K562 (cell line): ENCODE data around the gene ARHGAP15. TPM values are rescaled to one million over a fixed set of nuclear protein-coding genes. Genes with fewer than 3 reads are reported as not detected.
A peak's percentile ranks its signal among the peaks of the same experiment; 100 is the strongest.

Experiments
- ATAC-seq: fragments of 200-7000 bp; cut with Tn5 transposase; 3 replicates; pipeline ENCODE4 v1.9.1; 2020; ENCODE audit warnings: moderate library complexity
- BruUV-seq: library from RNA; stranded (reverse); fragments of 400-500 nt; replicated peaks from 2 replicates; lab custom pipeline; 2021; lab: Mats Ljungman, UMichigan
- CTCF ChIA-PET: fragments of 300-600 bp; formaldehyde crosslinking; extraction: SDS; loops from one replicate; lab custom pipeline; 2021; ENCODE audit warnings: low intra/inter-chr PET ratio; lab: Yijun Ruan, JAX
- POLR2A ChIA-PET: fragments of 300-600, 350-650 bp; sonication (Branson Sonifier 250); formaldehyde crosslinking; extraction: SDS; loops from one replicate; lab custom pipeline; 2021; ENCODE audit warnings: antibody characterized with exemption, inconsistent platforms; lab: Yijun Ruan, JAX
- DNase-seq, 4 experiments: peaks; one replicate each; pipeline versions ENCODE4 v3.0.0 to v3.0.0-alpha.2; 2011 to 2018; ENCODE audit warnings: low spot score in 3 of 4, mixed read lengths in 3 of 4; ENCODE audit errors: extremely low read depth in 1 of 4
- FAIRE-seq: peaks from 2 replicates; lab custom pipeline; 2011; peaks lifted over from hg19 to GRCh38; lab: Jason Lieb, UNC
- H2AFZ ChIP-seq: 2 replicates; pipeline ENCODE4 v1.6.0; 2011; ENCODE audit warnings: low read depth, low read length, control low read depth, inconsistent platforms
- H3K27ac ChIP-seq: fragments of 200-600 bp; 3 replicates; pipeline ENCODE4 v1.8.0; 2011; ENCODE audit warnings: low read depth, mild to moderate bottlenecking, control low read depth, inconsistent platforms, low read length, moderate library complexity, mixed read lengths; ENCODE audit errors: extremely low read depth
- H3K27me3 ChIP-seq, 2 experiments: fragments of 300-600 bp in 1 of 2; 2 replicates in 1 of 2; 3 replicates in 1 of 2; pipeline versions ENCODE4 v1.6.0 to v1.8.0; 2011; ENCODE audit warnings: inconsistent platforms in 2 of 2, low read length in 2 of 2, mild to moderate bottlenecking in 1 of 2, mixed read lengths in 1 of 2, moderate library complexity in 1 of 2; ENCODE audit not compliant: control insufficient read depth in 2 of 2, insufficient read depth in 2 of 2
- H3K36me3 ChIP-seq: fragments of 300-600 bp; 3 replicates; pipeline ENCODE4 v1.8.0; 2011; ENCODE audit warnings: mild to moderate bottlenecking, low read length, inconsistent platforms; ENCODE audit not compliant: control insufficient read depth, insufficient read depth
- H3K4me1 ChIP-seq, 2 experiments: fragments of 200-600 bp in 1 of 2; replicated peaks in 1 of 2; 2 replicates in 1 of 2; 3 replicates in 1 of 2; pipeline versions ENCODE4 v1.5.1 to v1.8.0; 2011; ENCODE audit warnings: inconsistent platforms in 2 of 2, low read length in 2 of 2, mild to moderate bottlenecking in 1 of 2, mixed read lengths in 1 of 2, moderate library complexity in 1 of 2; ENCODE audit not compliant: control insufficient read depth in 2 of 2, insufficient read depth in 2 of 2
- H3K4me2 ChIP-seq: 2 replicates; pipeline ENCODE4 v1.6.1; 2011; ENCODE audit warnings: low read length, control low read depth, inconsistent platforms, mixed read lengths; ENCODE audit not compliant: insufficient read depth
- H3K4me3 ChIP-seq: fragments of 200-600 bp; sonication (generic), shearing (Covaris generic); 2 replicates; pipeline ENCODE4 v1.5.1; 2016; ENCODE audit warnings: control low read depth, inconsistent platforms
- H3K79me2 ChIP-seq: fragments of 200-600 bp; 3 replicates; pipeline ENCODE4 v1.8.0; 2011; ENCODE audit warnings: low read length, inconsistent platforms; ENCODE audit not compliant: control insufficient read depth, insufficient read depth
- H3K9ac ChIP-seq, 2 experiments: 2 replicates each; pipeline versions ENCODE4 v1.6.0 to v1.6.1; 2011; ENCODE audit warnings: low read depth in 2 of 2, low read length in 2 of 2, control low read depth in 1 of 2, inconsistent platforms in 1 of 2, mild to moderate bottlenecking in 1 of 2, mixed read lengths in 1 of 2; ENCODE audit not compliant: insufficient read depth in 1 of 2
- H3K9me1 ChIP-seq: one replicate; pipeline ENCODE4 v1.6.0; 2011; ENCODE audit warnings: inconsistent platforms, mild to moderate bottlenecking, low read length, moderate library complexity; ENCODE audit not compliant: control insufficient read depth, insufficient read depth
- H3K9me3 ChIP-seq: replicated peaks from 2 replicates; pipeline ENCODE4 v1.5.1; 2011; ENCODE audit warnings: low read depth, low read length, inconsistent platforms; ENCODE audit not compliant: control insufficient read depth, insufficient read depth
- H4K20me1 ChIP-seq: replicated peaks from 2 replicates; pipeline ENCODE4 v1.6.1; 2011; ENCODE audit warnings: low read length, inconsistent platforms, mixed read lengths; ENCODE audit not compliant: control insufficient read depth, insufficient read depth
- ATF2 ChIP-seq: sonication (generic); formaldehyde crosslinking; IDR thresholded peaks from 2 replicates; pipeline ENCODE4 v1.8.1; 2022; ENCODE audit warnings: missing genetic modification reagents
- BMI1 ChIP-seq: fragments of 150-350 bp; IDR thresholded peaks from 2 replicates; pipeline ENCODE4 v1.6.1; 2014; ENCODE audit warnings: low read length
- CEBPB ChIP-seq: fragments of 450-650 bp; IDR thresholded peaks from 2 replicates; pipeline ENCODE4 v1.6.1; 2016; ENCODE audit warnings: missing genetic modification characterization, missing compliant biosample characterization
- CEBPG ChIP-seq, 3 experiments: fragments of 200-800 bp in 1 of 3; sonication (Bioruptor generic) in 1 of 3; sonication (generic) in 1 of 3; formaldehyde crosslinking in 1 of 3; IDR thresholded peaks in 2 of 3; conservative IDR thresholded peaks in 1 of 3; 2 replicates each; pipeline versions ENCODE4 v1.6.1 to v1.8.0; 2016 to 2022; ENCODE audit warnings: missing compliant biosample characterization in 2 of 3, missing genetic modification characterization in 2 of 3, mild to moderate bottlenecking in 1 of 3, missing genetic modification reagents in 1 of 3
- ETS2 ChIP-seq: IDR thresholded peaks from 2 replicates; pipeline ENCODE4 v1.6.1; 2016; ENCODE audit warnings: borderline replicate concordance, missing genetic modification characterization, mild to moderate bottlenecking, moderate library complexity, missing compliant biosample characterization; ENCODE audit not compliant: poor library complexity, severe bottlenecking
- MAFF ChIP-seq: IDR thresholded peaks from 2 replicates; pipeline ENCODE4 v1.6.1; 2012; ENCODE audit warnings: low read length, improper control_type of control experiment
- MCM5 ChIP-seq: fragments of 450-650 bp; IDR thresholded peaks from 2 replicates; pipeline ENCODE4 v1.6.1; 2016; ENCODE audit warnings: low read depth
- ZNF592 ChIP-seq: fragments of 450-650 bp; IDR thresholded peaks from 2 replicates; pipeline ENCODE4 v1.6.1; 2017; ENCODE audit warnings: antibody characterized with exemption, mild to moderate bottlenecking
- WGBS: fragments of 100-300 bp; shearing (Covaris generic); methylation state at CpG from one replicate; pipeline ENCODE4 v1.1.6; 2016; ENCODE audit warnings: low coverage, mixed read lengths; ENCODE audit not compliant: insufficient coverage; ENCODE audit errors: missing lambda C conversion rate; 5-methylcytosine and 5-hydroxymethylcytosine counted together
- in situ Hi-C: fragments of 300-500 bp; cut with MboI; formaldehyde crosslinking; loops from 4 replicates; pipeline ENCODE4 v1.15.0; 2018; ENCODE audit warnings: inconsistent platforms, mixed read lengths
- intact Hi-C: fragments of 100-400 bp; cut with micrococcal nuclease; formaldehyde crosslinking; loops from 2 replicates; pipeline ENCODE4 v1.14.2; 2022
- polyA plus RNA-seq, 8 experiments: library from polyadenylated mRNA; depleted of rRNA in 4 of 8; stranded (reverse) in 5 of 8; unstranded in 3 of 8; fragments of >200 nt; fragmentation: Nextera tagmentation in 2 of 8; fragmentation: Illumina TruSeq in 1 of 8; extraction: Ambion mirVana in 2 of 8; extraction: Trizol in 1 of 8; gene quantifications; 2 replicates each; pipeline versions ENCODE4 v1.2.1 to v1.2.3, GENCODE V29; 2011 to 2014; ENCODE audit warnings: inconsistent platforms in 1 of 8, missing spikeins in 1 of 8
- total RNA-seq, 7 experiments: library from RNA; depleted of rRNA in 6 of 7; stranded (reverse); fragments of >200 nt in 6 of 7; fragmentation: Illumina TruSeq in 2 of 7; extraction: Trizol in 2 of 7; gene quantifications; 2 replicates each; pipeline versions ENCODE4 v1.2.1 to v1.2.3, GENCODE V29; 2011 to 2021; ENCODE audit warnings: low replicate concordance in 1 of 7

ARHGAP15 gene
- total and polyA plus RNA-seq, 9 of the 15 experiments (the other 6 are each of a cell fraction or from before 2014, with no cell fraction given), result 1.5 to 17.9 (median 7.9) TPM

- TF ChIP-seq ATF2 (CRISPR knock-in tag), result no peak
- no peak for TF ChIP-seq MCM5
- no peak for TF ChIP-seq BMI1
- TF ChIP-seq MAFF, result no peak
- TF ChIP-seq, all 486 proteins: peak for 0
Observed at GRCh38 chr2:143807192-143807591, 678.0 kb downstream of the ARHGAP15 start (continued).

- H3K4me1 ChIP-seq, result no peaks in the 10 kb centered on the region
- no peaks in the 10 kb centered on the region for H4K20me1 ChIP-seq
- no peak overlapping the region for H3K4me2 ChIP-seq
- H3K27me3 ChIP-seq, result no peaks in the 10 kb centered on the region
- BruUV-seq, result no TSS peak
- H3K9me1 ChIP-seq, result no peaks in the 10 kb centered on the region
- no peaks in the 10 kb centered on the region for H3K79me2 ChIP-seq
- POLR2A ChIA-PET, result interaction anchor here (0.7 to 1.1 kb wide), 2 partner anchors 10 to 1417 kb away, joined by 3 to 4 read pairs; no protein-coding TSS in a partner anchor
- intact Hi-C loops, result no loop called here
- no peak overlapping the region for H2AFZ ChIP-seq
- FAIRE-seq, result no peak
- CTCF ChIA-PET, result no interaction called here
- TF ChIP-seq CEBPB, result peak; percentile 91
- TF ChIP-seq CEBPG (CRISPR knock-in tag; IDR thresholded peaks at IDR 0.05), result peak; percentile 74
- peak; percentile 52 to 87; a peak in 3 of 4 replicates for TF ChIP-seq CEBPG (tag; conservative IDR thresholded peaks at IDR 0.05 in 1 of 2, IDR thresholded peaks at IDR 0.05 in 1 of 2)
- no peak for TF ChIP-seq ZNF592
- no peak for TF ChIP-seq ETS2 (tag)
- TF ChIP-seq, all 486 proteins: peak for 2
- ATAC-seq (no peak), DNase-seq (no peak)
- in situ Hi-C loops, result no loop called here
- Histone ChIP-seq H3K9me3 (no peaks in the 10 kb centered on the region), H3K9ac (no peak overlapping the region), H3K36me3 (no peaks in the 10 kb centered on the region), H3K4me3 (no peak overlapping the region), H3K27ac (no peak overlapping the region)
- 46% methylated on average over 1 of the region's 1 CpG for WGBS
Observed at GRCh38 chr2:143807671-143808070, 678.5 kb downstream of the ARHGAP15 start.
